Measurements from ENCODE around the gene HHEX.
"Not testable (repeated sequence)": the region's sequence is repeated elsewhere in the genome, so short reads cannot be mapped to it uniquely, and the experiment has no call there.

HHEX gene

DNA sequence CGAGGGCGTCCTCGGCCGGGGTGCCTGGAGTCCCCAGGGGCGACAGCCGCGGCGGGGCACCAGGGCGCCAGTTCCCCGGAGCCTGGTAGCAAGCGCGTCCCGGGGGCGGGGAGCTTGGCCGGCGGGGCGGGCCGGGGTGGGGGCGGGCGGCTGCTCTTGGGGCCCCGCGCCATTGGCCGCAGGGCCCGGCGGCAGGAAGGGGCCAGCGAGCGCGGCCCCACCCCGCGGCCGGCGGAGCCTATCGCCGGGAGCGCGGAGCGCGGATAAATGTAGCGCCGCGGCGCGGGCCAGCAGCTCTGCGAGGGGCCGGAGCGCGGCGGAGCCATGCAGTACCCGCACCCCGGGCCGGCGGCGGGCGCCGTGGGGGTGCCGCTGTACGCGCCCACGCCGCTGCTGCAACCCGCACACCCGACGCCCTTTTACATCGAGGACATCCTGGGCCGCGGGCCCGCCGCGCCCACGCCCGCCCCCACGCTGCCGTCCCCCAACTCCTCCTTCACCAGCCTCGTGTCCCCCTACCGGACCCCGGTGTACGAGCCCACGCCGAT is at the start of gene HHEX:
HHEX (plus strand) TSS at position 293 of the 548 bp plus-strand sequence; CDS start at position 325, 32 bp downstream.
- DNase-seq, result peak; percentile 77

DNA sequence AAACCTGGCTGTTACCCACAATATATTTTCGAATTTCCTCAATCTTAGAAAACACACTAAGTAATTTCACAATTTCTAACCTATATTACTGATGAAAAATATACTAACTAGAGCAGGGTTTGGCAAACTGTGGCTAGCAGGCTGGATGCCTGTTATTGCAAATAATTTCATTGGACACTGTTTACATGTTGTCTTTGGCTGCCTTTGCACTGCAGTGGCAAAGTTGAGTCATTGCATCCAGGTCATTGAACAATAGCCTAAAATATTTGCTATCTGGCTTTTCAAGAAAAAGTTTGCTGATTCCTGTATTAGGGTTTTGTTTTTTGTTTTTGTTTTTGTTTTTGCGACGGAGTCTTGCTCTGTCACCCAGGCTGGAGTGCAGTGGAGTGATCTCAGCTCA is 49.6 kb upstream of the HHEX start:
- no peak for DNase-seq

DNA sequence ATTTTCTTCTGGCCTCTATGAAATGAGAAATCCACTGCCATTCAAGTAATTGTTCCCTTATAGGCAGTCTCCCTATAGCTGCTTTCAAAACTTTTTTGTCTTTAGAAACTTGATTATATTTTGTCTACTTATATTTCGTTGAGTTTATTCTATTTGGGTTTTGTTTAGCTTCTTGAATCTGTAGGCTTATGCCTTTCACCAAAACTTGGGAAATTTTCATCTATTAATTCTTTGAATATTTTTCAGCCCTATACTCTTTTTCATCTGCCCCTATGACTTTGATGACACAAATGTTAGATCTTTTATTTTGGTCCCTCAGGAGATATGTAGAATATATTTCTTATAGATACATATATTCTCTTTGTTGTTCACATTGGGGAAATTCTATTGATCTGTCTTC is 48.3 kb upstream of the HHEX start:
- DNase-seq, result no peak

DNA sequence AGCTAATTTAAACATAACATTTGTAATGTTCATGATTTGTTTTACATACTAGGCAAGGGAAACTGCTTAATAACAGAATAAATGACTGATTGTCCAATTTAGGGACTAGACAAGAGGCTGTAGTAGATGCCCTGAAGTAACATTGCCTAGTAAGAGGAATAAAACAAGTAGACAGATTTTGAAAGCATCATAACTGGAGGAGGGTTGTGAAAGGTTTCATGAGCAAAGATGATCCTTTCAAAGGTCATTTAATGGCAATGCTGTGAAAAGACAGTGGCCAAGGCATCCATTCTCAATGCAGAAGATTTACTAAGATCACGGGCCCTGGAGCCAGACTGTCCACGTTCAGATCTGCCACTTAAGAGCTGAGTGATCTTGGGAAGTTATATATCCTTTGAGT is 44.8 kb upstream of the HHEX start:
- no peak for DNase-seq

DNA sequence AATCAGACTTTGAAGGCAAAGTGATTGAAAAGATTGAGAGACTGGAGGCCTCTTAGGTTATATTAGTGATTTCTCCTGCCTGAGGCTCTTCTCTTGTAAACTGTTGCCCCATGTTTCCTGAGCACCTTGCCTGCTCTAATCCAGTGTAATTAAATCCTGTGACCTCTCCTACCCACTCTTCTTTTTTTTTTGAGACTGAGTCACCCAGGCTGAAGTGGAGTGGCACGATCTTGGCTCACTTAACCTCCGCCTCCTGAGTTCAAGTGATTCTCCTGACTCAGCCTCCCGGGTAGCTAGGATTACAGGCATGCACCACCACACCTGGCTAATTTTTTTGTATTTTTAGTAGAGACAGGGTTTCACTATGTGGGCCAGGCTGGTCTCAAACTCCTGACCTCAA is 38.9 kb upstream of the HHEX start:
- not testable (repeated sequence) for DNase-seq

DNA sequence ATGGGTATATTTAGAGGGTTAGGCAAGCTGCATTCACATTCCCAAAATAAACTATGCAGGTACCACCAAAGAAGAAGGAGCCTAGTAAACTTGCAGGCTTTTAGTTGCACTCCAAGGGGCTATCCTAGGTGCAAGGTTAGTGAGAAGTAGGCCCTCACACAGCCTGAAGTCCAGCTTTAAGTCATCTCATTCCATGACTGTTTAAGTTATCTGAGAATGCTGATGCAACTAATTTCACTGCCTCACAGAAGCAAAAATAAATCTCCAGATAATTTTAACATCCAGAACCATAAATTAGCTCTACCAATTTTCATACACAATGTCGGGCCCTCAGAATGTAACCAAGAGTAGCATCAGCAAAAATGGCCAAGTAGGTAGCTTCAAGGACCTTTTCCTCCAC is 34.3 kb upstream of the HHEX start:
- no peak for DNase-seq

DNA sequence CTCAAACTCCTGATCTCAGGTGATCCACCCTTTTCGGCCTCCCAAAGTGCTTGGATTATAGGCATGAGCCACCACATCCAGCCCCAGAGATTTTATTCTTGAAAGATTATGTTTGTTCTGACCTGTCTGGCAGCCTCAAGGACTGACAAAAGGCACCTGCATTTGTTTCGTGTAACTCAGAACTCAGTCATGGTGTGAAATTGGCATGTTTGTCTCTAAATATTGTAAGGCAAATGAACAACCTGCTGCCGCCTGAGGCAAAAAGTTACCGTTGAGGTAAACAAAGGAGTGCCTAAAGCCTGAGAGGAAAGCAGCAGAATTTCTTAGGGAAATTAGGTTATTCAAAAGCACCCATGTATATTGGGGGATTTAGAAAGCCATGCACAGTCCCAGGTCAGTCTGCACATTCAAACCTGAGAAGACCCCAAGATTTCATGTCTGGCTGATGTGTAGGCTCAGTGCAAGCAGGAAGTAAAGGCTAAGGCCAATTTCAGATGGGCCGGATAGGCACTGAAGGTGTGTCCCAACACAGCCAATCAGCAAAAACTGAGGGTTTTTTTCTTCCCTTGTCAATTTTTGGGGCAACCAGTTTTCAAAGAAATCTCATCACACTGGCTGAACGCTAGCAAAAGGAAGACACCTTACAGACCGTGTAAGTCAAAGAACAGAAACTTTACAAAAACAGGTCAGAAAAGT is 33.3 kb upstream of the HHEX start:
- no peak for DNase-seq

DNA sequence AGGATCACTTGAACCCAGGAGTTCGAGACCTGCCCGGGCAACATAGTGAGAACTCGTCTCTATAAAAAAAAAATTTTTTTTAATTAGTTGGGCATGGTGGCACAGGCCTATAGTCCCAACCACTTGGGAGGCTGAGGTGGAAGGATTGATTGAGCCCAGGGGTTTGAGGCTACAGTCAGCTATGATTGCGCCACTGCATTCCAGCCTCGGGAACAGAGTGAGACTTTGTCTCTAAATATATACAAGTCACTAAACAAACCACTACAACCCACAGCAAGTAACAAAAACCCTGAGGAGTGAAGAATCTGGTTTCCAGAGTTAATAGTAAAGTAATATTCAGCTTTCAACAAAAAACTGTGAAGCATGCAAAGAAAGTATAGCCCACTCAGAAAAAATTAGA is 32.7 kb upstream of the HHEX start:
- no peak for DNase-seq

DNA sequence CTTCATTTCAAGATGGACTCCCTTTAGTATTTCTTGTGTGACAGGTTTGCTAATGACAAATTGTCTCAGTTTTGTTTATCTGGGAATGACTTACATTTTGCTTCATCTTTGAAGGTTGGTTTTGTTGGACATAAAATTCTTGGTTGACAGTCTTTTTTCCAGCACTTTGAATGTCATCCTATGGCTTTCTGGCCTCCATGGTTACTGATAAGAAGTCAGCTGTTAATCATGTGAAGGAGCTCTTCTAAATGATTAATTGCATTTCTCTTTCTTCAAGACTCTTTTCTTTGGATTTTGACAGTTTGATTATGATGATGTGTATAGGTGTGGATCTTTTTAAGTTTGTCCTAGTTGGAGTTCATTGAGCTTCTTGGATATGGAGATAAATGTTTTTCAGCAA is 26.9 kb upstream of the HHEX start:
- no peak for DNase-seq

DNA sequence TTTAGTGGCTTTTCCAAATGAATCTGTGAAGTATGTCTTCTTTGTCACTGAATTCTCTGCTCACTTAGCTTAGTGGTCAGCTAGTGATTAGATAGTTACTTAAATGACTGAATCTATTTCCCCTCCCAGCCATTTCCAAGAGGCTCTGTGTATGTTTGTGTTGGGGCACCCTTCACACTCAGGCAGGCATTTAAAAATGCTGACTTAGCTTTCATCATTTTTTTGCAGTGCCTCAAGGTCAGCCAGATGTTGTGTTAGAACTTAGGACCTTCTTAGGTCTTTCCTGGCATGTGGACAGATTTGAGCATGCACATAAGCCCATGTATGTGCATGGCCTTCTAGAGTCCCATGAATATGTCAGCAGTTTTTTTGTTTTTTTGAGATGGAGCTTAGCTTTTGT is 25.4 kb upstream of the HHEX start:
- peak; percentile 23 for DNase-seq

DNA sequence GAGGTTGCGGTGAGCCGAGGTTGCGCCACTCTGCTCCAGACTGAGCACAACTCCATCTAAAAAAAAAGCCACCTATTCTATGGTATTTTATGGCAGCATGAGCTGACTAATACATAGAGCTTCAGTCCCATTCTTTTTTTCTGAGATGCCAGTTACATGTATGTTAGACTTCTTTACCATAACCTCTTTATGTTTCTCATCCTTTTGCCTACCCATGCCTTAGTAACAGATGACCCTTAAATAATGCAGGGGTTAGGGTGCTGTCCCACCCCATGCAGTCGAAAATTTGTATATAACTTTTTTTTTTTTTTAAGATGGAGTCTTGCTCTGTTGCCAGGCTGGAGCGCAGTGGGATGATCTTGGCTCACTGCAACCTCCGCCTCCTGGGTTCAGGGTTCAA is 22.7 kb upstream of the HHEX start:
- no peak for DNase-seq

DNA sequence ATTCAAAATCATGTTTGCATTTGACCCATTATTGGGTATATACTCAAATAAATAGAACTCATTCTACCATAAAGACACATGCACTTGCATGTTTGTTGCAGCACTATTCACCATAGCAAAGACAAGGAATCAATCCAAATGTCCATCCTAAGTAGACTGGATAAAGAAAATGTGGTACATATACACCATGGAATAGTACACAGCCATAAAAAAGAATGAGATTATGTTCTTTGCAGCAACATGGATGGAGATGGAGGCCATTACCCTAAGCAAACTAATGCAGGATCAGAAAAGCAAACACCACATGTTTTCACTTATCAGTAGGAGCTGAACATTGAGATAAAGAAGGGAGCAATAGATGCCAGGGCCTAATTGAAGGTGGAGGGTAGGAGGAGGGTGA is 12.0 kb upstream of the HHEX start:
- no peak for DNase-seq

DNA sequence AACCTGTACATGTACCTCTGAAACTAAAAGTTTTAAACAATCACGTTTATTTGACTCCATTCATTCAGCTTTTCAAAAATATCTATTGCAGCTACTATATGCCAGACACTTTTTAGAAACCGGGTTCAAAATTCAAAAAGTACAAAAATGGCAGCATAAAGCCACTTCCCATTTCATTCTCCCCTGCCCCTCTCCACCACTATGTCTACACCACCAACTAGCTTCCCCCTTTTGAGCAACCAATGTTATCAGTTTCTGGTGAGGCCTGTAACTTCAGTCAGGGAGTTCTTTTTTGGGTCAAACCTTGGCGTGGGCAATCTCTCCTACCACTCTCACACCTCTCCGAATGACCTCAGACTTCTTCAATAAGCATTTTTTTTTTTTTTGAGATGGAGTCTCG is 11.5 kb upstream of the HHEX start:
- DNase-seq, result no peak

DNA sequence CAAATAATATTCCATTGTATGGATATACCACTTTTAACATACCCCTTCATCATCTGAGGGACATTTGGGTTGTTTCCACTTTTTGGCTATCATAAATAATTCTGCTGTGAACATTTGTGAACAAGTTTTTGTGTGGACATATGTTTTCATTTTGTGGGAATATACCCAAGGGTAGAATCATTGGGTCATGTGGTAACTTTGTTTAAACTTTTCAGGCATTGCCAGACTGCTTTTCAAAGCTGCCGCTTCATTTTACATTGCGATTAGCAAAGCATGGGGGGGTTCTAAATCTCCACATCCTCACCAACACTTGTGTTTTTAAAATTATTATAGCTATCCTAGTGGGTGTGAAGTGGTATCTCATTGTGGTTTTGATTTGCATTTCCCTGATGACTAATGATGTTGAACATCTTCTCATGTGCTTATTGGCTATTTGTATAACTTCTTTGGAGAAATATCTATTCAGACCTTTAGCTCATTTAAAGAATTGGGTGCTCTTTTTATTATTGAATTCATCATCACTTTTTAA is 8.4 kb upstream of the HHEX start:
- DNase-seq, result no peak

DNA sequence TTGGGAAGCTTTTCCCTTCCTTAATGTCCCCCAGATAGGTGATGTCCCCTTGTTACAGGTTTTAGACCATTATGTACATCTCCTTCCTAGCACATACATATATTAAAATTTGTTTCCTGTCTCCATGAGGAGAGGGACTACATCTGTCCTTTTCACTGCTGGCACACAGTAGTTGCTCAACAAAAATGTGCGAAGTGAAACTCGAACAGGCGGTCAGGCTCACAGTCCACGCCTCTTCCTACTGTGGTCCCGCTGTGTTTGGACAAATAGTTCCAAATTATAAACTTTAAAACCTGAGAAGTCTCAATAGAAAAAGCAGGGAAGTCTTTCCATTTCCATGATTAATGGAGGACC is 1.2 kb upstream of the HHEX start:
- no peak for DNase-seq

DNA sequence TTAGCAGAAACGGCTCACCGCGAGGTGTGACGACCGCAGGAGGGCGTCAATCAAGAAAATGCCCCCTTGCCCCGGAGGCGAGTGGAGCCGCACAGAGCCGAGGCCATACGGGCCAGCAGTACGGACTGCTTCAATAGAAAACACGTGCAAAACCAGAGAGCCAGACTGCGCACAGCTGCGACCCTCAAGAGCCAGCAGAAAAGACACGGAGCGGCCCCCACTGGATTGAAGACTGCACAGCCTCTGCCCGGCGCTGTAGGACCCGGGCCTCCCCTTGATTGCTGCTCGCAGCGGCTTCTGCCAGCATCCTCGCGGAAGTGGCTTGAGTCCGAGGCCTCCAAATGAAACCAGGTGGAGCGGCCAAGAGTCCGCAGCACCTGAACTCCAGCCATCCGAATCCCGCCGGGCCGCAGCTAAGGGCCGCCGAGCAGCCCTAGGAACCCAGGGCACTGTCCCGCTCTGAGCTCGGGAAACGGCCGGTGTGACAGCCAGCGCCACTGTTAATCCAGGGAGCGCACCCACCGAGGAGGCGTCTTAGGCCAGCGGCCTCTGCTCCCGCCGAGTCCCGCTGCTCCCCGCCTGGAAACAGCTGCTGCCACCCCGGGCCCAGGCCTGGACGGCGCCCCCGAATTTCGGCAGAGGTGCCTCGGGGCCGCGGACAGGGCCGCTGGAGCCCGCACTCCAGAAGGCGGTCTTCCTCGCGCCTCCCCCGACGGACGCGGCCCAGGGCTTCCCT is 660 bp upstream of the HHEX start:
- peak; percentile 46 for DNase-seq

DNA sequence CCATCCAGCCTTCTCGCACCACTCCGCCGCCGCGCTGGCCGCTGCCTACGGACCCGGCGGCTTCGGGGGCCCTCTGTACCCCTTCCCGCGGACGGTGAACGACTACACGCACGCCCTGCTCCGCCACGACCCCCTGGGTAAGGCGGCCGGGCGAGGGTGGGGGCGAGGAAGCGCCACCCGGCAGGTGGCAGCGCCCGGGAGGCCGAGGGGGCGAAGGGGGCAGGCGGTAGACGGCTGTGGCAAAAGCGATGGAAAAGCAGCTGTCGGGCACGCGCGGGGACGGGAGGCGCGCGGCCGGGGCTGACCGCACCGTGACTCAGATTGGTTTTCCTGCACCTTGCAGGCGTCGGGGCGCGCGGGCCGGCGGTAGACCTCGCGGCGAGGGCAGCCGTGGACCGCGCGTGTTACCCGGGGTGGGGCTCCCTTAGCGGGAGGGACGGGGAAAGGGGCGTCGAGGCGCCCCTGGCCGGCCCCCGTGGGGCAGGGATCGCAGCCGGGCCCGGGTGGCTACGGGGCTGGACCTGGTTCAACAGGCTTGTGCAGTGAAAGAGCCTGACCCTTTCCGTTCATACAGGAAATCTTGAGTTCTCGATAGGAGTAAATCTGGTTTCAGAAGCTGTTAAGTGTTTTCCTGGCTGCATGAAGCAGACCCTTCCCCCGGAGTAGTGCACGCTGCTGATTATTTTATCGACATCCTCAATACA is 608 bp downstream of the HHEX start:
- DNase-seq, result no peak

DNA sequence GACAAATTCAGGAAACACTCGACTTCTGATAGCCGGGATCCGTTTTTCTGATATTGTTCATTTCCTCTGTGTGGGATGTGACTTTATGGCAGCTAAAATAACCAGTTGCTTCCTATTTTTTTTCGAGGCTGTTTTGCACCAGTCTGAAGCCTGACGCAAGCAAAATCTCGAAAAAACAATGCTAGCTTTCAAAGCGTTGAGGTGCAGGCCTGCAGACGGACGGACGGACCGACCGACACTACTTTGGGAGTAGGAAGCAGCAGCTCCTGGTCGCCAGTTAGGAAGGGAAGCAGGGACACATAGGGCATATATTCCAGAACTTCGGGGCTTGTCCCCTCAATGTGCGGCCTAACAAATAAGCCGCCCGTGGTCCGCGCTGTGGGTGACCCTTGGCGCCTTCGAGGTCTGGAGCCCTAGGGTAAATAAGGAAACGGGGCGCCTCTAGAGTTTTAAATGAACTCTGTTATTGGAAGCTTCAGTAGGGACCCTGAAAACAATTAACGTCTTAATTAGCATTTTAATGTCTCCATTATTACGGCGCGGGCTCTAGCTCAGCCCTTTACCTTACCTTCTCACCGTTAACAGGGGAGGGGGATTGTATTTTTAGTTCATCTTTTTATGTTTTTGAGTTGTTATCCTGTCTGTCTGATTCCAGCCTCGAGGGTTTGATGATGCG is 1.3 kb downstream of the HHEX start:
- no peak for DNase-seq

DNA sequence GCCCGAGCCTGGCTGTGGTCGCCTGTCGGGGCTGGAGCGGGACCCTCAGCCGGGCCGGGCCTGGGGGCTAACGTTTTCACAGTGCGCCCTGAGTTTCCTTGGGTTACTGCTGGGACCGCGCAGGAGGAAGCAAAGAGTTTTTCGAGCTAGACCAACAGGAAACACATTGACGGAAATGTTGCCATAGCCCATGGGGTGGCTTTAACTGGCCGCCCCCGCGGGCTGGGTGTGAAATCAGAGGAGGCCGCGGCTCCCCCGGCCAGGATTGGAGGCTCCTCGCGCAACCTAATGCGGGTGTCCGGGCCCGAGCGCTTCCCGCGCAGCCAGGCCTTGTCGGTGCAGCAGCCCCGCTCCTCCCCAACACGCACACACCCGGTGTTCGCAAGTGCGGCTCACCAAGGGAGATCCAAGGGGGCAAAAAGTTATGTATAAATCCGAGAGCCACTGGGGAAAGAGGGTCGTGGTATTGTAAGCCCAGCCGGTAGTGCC is 1.9 kb downstream of the HHEX start:
- DNase-seq, result no peak

DNA sequence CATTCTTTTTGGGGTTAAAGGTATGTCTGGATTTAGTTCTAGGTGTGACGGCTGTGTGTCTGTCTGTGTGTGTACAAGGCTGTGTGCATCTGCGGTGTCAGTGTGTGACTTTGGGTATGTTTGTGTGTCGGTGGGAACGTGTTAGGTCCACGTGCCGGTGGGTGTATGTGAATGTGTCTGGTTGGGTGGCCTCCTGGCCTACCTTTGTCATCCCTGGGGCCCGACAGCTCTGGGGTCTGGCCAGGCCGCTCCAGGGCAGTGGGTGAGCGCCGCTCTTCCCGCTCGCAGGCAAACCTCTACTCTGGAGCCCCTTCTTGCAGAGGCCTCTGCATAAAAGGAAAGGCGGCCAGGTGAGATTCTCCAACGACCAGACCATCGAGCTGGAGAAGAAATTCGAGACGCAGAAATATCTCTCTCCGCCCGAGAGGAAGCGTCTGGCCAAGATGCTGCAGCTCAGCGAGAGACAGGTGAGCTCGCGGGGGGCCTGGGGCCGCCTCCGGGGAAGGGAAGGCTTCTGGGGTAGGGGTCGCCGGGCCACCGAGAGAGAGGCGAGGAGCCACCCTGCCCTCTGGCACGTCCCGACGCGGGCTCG is 2.4 kb downstream of the HHEX start:
- DNase-seq, result no peak

DNA sequence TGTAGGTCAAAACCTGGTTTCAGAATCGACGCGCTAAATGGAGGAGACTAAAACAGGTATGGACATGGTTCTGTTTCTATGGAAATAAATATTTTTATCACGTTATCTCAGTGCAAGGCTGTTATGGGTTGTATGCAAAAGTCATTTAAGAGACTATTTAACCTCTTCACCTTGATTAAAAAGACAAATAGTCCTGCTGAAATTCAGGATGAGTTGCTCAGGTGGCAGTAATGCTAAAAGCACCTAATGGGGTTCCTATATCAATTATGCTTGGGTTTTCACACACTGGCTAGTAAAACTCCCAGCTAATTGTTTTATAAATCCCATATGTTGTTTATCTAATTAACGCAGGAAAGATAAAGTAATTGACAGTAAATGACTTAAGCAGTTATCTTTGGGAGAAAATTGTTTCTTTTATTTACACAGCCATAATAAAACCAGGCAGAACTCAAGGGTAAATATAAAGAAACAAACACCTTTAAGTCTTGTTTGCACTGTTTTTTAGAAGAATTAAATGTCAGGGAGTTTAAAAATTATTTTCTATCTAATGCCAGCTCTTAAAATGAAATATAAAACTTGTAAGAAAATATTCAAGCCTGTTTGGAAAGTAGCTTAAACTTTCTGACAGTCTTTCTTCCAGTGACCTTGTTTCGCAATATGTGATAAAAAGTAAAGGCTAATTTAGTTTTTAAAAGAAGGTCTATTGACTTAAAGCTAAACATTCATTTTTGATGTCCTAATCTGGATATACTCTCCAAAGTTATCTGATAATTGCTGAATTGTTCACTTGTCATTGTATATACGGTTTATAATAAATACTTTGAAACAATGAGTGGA is 3.2 kb downstream of the HHEX start:
- no peak for DNase-seq

DNA sequence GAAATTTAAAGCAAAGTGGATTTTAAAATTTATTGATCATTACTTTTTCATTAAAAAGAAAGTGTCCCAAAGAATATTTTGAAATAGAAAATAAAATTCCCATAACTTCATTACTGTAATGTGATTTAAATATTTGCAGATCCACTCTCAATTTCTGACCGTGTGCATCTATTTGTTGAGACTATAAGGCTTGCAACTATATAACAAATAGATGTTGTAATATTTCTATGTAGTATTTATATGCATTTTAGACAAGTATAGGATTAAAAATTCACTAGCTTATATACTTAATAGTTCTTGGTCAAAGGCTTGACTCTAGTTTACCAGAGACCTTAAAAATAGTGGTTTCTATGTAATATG is 3.8 kb downstream of the HHEX start:
- DNase-seq, result no peak

Measured in RPMI8226 (cell line).